ENCODE measurements around the gene TTC7B.

DNA sequence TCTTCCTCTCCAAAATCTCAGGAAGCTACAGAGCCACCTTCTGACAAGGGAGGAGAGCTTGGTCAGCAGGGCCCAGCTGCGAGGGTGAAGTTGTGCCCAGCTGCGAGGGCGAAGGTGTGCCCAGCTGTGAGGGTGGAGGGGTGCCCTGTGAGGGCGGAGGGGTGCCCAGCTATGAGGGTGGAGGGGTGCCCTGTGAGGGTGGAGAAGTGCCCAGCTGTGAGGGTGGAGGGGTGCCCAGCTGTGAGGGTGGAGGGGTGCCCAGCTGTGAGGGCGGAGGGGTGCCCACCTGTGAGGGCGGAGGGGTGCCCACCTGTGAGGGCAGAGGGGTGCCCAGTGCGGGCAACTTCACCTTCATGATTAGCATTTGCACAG lies 20.4 kb upstream of the TTC7B start:
- TF ChIP-seq, protein P1, sequence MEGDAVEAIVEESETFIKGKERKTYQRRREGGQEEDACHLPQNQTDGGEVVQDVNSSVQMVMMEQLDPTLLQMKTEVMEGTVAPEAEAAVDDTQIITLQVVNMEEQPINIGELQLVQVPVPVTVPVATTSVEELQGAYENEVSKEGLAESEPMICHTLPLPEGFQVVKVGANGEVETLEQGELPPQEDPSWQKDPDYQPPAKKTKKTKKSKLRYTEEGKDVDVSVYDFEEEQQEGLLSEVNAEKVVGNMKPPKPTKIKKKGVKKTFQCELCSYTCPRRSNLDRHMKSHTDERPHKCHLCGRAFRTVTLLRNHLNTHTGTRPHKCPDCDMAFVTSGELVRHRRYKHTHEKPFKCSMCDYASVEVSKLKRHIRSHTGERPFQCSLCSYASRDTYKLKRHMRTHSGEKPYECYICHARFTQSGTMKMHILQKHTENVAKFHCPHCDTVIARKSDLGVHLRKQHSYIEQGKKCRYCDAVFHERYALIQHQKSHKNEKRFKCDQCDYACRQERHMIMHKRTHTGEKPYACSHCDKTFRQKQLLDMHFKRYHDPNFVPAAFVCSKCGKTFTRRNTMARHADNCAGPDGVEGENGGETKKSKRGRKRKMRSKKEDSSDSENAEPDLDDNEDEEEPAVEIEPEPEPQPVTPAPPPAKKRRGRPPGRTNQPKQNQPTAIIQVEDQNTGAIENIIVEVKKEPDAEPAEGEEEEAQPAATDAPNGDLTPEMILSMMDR (IDR thresholded peaks at IDR 0.05) = no peak
- TF ChIP-seq EZH2 (IDR thresholded peaks at IDR 0.05; ENCODE audit: borderline replicate concordance, insufficient read depth, low read depth, low read length, poor library complexity, severe bottlenecking) = no peak
